GM12878 (cell line): ENCODE data around the gene PSMG3. TPM values are rescaled to one million over a fixed set of nuclear protein-coding genes. Genes with fewer than 3 reads are reported as not detected.

Source experiments
- ATAC-seq: fragments of 200-7000 bp; cut with Tn5 transposase; 3 replicates; pipeline ENCODE4 v1.9.1; 2020; ENCODE audit warnings: mild to moderate bottlenecking, moderate library complexity
- BruUV-seq: library from RNA; stranded (reverse); fragments of 400-500 nt; replicated peaks from 2 replicates; lab custom pipeline; 2021; lab: Mats Ljungman, UMichigan
- CTCF ChIA-PET: fragments of 300-600 bp; sonication (Branson Sonifier 250); formaldehyde crosslinking; extraction: SDS; loops from one replicate; lab custom pipeline; 2021; ENCODE audit warnings: inconsistent platforms; lab: Yijun Ruan, JAX
- POLR2A ChIA-PET: fragments of 350-600 bp; formaldehyde crosslinking; extraction: SDS; loops from one replicate; lab custom pipeline; 2021; ENCODE audit warnings: inconsistent platforms; lab: Charles Lee
- RAD21 ChIA-PET: fragments of 300-600 bp; sonication (Branson Sonifier 250); formaldehyde crosslinking; loops from one replicate; lab custom pipeline; 2023; ENCODE audit warnings: antibody characterized with exemption; ENCODE audit not compliant: unreplicated experiment; lab: Charles Lee
- SMC1A ChIA-PET: fragments of 300-600 bp; sonication (Branson Sonifier 250); formaldehyde crosslinking; loops from one replicate; lab custom pipeline; 2023; ENCODE audit not compliant: unreplicated experiment, uncharacterized antibody; lab: Charles Lee
- DNase-seq: peaks from one replicate; pipeline ENCODE4 v3.0.0-alpha.2; 2011; ENCODE audit warnings: low read depth, low spot score
- FAIRE-seq: peaks from 3 replicates; lab custom pipeline; 2011; peaks lifted over from hg19 to GRCh38; lab: Jason Lieb, UNC
- H2AFZ ChIP-seq: 2 replicates; pipeline ENCODE4 v1.6.0; 2011; ENCODE audit warnings: low read depth, low read length, control low read depth; ENCODE audit not compliant: control insufficient read depth
- H3K27ac ChIP-seq: 2 replicates; pipeline ENCODE4 v1.5.1; 2011; ENCODE audit warnings: control low read depth; ENCODE audit not compliant: control insufficient read depth, insufficient read depth
- H3K27me3 ChIP-seq, 2 experiments: replicated peaks in 1 of 2; 2 replicates each; pipeline versions ENCODE4 v1.6.0 to v1.6.1; 2011; ENCODE audit warnings: low read length in 1 of 2; ENCODE audit not compliant: control insufficient read depth in 2 of 2, insufficient read depth in 2 of 2
- H3K36me3 ChIP-seq, 2 experiments: 2 replicates each; pipeline ENCODE4 v1.5.1; 2011; ENCODE audit warnings: low read length in 1 of 2; ENCODE audit not compliant: control insufficient read depth in 2 of 2, insufficient read depth in 2 of 2
- H3K4me1 ChIP-seq: 2 replicates; pipeline ENCODE4 v1.6.1; 2011; ENCODE audit warnings: mild to moderate bottlenecking, low read length, moderate library complexity, mixed read lengths; ENCODE audit not compliant: control insufficient read depth, insufficient read depth
- H3K4me2 ChIP-seq: 2 replicates; pipeline ENCODE4 v1.6.0; 2011; ENCODE audit warnings: control low read depth; ENCODE audit not compliant: control insufficient read depth, insufficient read depth
- H3K4me3 ChIP-seq: fragments of 200-600 bp; sonication (generic); 2 replicates; pipeline ENCODE4 v1.5.1; 2016
- H3K79me2 ChIP-seq: 2 replicates; pipeline ENCODE4 v1.6.0; 2011; ENCODE audit warnings: low read length; ENCODE audit not compliant: control insufficient read depth, insufficient read depth
- H3K9ac ChIP-seq: 2 replicates; pipeline ENCODE4 v1.8.0; 2011; ENCODE audit warnings: low read length, control low read depth, mixed read lengths; ENCODE audit not compliant: control insufficient read depth, insufficient read depth
- H3K9me3 ChIP-seq: replicated peaks from 3 replicates; pipeline ENCODE4 v1.5.1; 2011; ENCODE audit warnings: mild to moderate bottlenecking, low read length; ENCODE audit not compliant: control insufficient read depth, insufficient read depth
- H4K20me1 ChIP-seq: 2 replicates; pipeline ENCODE4 v1.6.0; 2011; ENCODE audit not compliant: control insufficient read depth, insufficient read depth
- ASH2L ChIP-seq: fragments of 300-600, 200-600 bp; sonication (generic); IDR thresholded peaks from 2 replicates; pipeline ENCODE4 v1.6.1; 2017; ENCODE audit warnings: low read depth, mild to moderate bottlenecking, borderline replicate concordance
- BRCA1 ChIP-seq: IDR thresholded peaks from 2 replicates; pipeline ENCODE4 v1.6.1; 2011; ENCODE audit warnings: low read depth, low read length, improper control_type of control experiment
- MEF2A ChIP-seq: IDR thresholded peaks from 2 replicates; pipeline ENCODE4 v1.6.1; 2011; ENCODE audit warnings: low read depth, mild to moderate bottlenecking, low read length, moderate library complexity; ENCODE audit not compliant: insufficient read depth
- NFYB ChIP-seq: IDR thresholded peaks from 2 replicates; pipeline ENCODE4 v1.6.1; 2011; ENCODE audit warnings: low read depth, mild to moderate bottlenecking, low read length, improper control_type of control experiment, moderate library complexity; ENCODE audit not compliant: insufficient read depth
- NR2C1 ChIP-seq: fragments of 450-650 bp; IDR thresholded peaks from 2 replicates; pipeline ENCODE4 v1.6.1; 2017; ENCODE audit warnings: antibody characterized with exemption, mild to moderate bottlenecking, moderate library complexity
- RFX5 ChIP-seq: IDR thresholded peaks from 2 replicates; pipeline ENCODE4 v1.6.1; 2011; ENCODE audit warnings: low read depth, low read length, improper control_type of control experiment
- SMC3 ChIP-seq: IDR thresholded peaks from 2 replicates; pipeline ENCODE4 v1.6.1; 2011; ENCODE audit warnings: low read length, improper control_type of control experiment, borderline replicate concordance
- TARDBP ChIP-seq: IDR thresholded peaks from 2 replicates; pipeline ENCODE4 v1.6.1; 2016; ENCODE audit warnings: borderline replicate concordance
- WRNIP1 ChIP-seq: IDR thresholded peaks from 2 replicates; pipeline ENCODE4 v1.6.1; 2011; ENCODE audit warnings: low read depth, low read length, improper control_type of control experiment, borderline replicate concordance
- ZNF24 ChIP-seq: fragments of 450-650 bp; IDR thresholded peaks from 2 replicates; pipeline ENCODE4 v1.6.1; 2017; ENCODE audit warnings: antibody characterized with exemption, mild to moderate bottlenecking
- WGBS: methylation state at CpG from one replicate; pipeline ENCODE4 v1.1.6; 2016; ENCODE audit warnings: low lambda C conversion rate; ENCODE audit not compliant: insufficient replicate concordance, insufficient coverage; ENCODE audit errors: missing lambda C conversion rate; 5-methylcytosine and 5-hydroxymethylcytosine counted together
- in situ Hi-C: fragments of 300-500 bp; cut with MboI; formaldehyde crosslinking; loops from 9 replicates; pipeline ENCODE4 v1.14.3; 2018; ENCODE audit warnings: mixed read lengths
- intact Hi-C: fragments of 100-400 bp; cut with micrococcal nuclease; formaldehyde crosslinking; loops from one replicate; pipeline ENCODE4 v1.14.2; 2022; ENCODE audit not compliant: unreplicated experiment
- polyA plus RNA-seq, 11 experiments: library from polyadenylated mRNA; depleted of rRNA in 4 of 11; unstranded in 6 of 11; stranded (reverse) in 5 of 11; fragments of >200 nt; fragmentation: Nextera tagmentation in 4 of 11; fragmentation: Illumina TruSeq in 1 of 11; extraction: Ambion mirVana in 4 of 11; extraction: Trizol in 1 of 11; gene quantifications; 1 replicate in 1 of 11; 2 replicates in 10 of 11; pipeline versions ENCODE4 v1.2.1 to v1.2.3, GENCODE V29; 2011 to 2016; ENCODE audit warnings: inconsistent platforms in 2 of 11, missing spikeins in 2 of 11, low read depth in 1 of 11
- total RNA-seq, 4 experiments: library from RNA; depleted of rRNA in 3 of 4; stranded (reverse); fragments of >200 nt in 3 of 4; fragmentation: Illumina TruSeq in 1 of 4; extraction: Trizol in 1 of 4; gene quantifications; 2 replicates each; pipeline versions ENCODE4 v1.2.1 to v1.2.3, GENCODE V29; 2013 to 2021
- TF ChIP-seq, protein P1 (sequence below): IDR thresholded peaks from 2 replicates; pipeline ENCODE4 v1.6.1; 2011; ENCODE audit warnings: low read depth, mild to moderate bottlenecking, low read length, moderate library complexity, borderline replicate concordance; ENCODE audit errors: extremely low read depth
- TF ChIP-seq, protein P2 (sequence below): IDR thresholded peaks from 2 replicates; pipeline ENCODE4 v1.6.1; 2012; ENCODE audit warnings: low read depth, low read length, improper control_type of control experiment

The PSMG3 gene
- total and polyA plus RNA-seq, 10 of the 15 experiments (the other 5 are each of a cell fraction or from before 2014, with no cell fraction given): 23.9 to 115 (median 60.6) TPM

DNA sequence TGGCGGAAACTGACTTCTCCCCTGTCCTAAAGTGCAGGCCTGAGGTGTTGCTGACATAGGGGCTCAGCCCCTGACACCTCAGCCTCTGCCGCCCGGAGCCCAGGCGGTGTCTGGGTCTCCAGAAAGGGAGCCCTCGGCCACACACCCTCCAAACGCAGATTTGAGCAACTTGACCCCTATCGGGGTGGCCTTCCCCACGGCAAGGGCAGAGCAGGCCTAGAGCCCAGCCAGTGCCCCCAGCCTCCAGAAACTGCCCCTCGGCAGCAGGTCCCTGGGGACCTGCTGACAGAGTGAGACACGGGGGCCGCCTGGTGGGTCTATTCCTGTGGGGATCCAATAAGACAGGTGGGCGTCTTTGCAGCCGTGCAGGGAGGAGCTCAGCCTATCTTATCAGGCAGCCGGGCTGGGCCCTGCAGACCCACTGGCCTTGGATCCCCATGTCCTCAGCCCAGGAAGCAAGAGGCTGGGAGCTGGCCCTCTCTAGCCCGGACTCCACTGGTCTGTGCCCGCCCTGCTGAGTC, 24.9 kb downstream of the PSMG3 start:
- no peaks in the 10 kb centered on the region for H3K79me2 ChIP-seq
- H3K4me1 ChIP-seq: no peaks in the 10 kb centered on the region
- no peak overlapping the region for H2AFZ ChIP-seq
- DNase-seq: no peak
- H3K27me3 ChIP-seq: no peaks in the 10 kb centered on the region
- no TSS peak for BruUV-seq
- intact Hi-C loops: no loop called here
- CTCF ChIA-PET: no interaction called here
- peaks cover 3 to 14% of the 10 kb centered on the region in 2 experiments; a peak in 3 of 4 replicates for H3K36me3 ChIP-seq
- H3K4me2 ChIP-seq: no peak overlapping the region
- POLR2A ChIA-PET: no interaction called here
- H3K9me3 ChIP-seq: no peaks in the 10 kb centered on the region
- SMC1A ChIA-PET: no interaction called here
- WGBS: 70% methylated on average over 16 of the region's 16 CpGs
- H4K20me1 ChIP-seq: no peaks in the 10 kb centered on the region
- in situ Hi-C loops: no loop called here
- TF ChIP-seq TARDBP (no peak), ASH2L (no peak), SMC3 (no peak), WRNIP1 (no peak), RFX5 (no peak), NFYB (no peak), MEF2A (no peak), BRCA1 (no peak), NR2C1 (no peak), ZNF24 (no peak)
- TF ChIP-seq, protein P1, sequence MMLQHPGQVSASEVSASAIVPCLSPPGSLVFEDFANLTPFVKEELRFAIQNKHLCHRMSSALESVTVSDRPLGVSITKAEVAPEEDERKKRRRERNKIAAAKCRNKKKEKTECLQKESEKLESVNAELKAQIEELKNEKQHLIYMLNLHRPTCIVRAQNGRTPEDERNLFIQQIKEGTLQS: no peak
- TF ChIP-seq, protein P2, sequence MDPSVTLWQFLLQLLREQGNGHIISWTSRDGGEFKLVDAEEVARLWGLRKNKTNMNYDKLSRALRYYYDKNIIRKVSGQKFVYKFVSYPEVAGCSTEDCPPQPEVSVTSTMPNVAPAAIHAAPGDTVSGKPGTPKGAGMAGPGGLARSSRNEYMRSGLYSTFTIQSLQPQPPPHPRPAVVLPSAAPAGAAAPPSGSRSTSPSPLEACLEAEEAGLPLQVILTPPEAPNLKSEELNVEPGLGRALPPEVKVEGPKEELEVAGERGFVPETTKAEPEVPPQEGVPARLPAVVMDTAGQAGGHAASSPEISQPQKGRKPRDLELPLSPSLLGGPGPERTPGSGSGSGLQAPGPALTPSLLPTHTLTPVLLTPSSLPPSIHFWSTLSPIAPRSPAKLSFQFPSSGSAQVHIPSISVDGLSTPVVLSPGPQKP: no peak
- H3K27ac ChIP-seq: no peak overlapping the region
- no peak overlapping the region for H3K4me3 ChIP-seq
- no peak overlapping the region for H3K9ac ChIP-seq
- ATAC-seq: no peak
- no peak for FAIRE-seq
- RAD21 ChIA-PET: no interaction called here
